ENCODE results near the gene FOXRED2.

GRCh38 chr22:36522662-36523061 is 15.8 kb upstream of the FOXRED2 start:
- TF ChIP-seq CTCF (IDR thresholded peaks at IDR 0.05) (no peak), EZH2 (IDR thresholded peaks at IDR 0.05; ENCODE audit: borderline replicate concordance, insufficient read depth, low read depth, low read length, poor library complexity, severe bottlenecking) (no peak)

Measured in B cell (primary cell).